ENCODE data around the gene ACTL7A. TPM values are rescaled to one million over a fixed set of nuclear protein-coding genes. Genes with fewer than 3 reads are reported as not detected.
A peak's percentile ranks its signal among the peaks of the same experiment; 100 is the strongest.

The ACTL7A gene, protein sequence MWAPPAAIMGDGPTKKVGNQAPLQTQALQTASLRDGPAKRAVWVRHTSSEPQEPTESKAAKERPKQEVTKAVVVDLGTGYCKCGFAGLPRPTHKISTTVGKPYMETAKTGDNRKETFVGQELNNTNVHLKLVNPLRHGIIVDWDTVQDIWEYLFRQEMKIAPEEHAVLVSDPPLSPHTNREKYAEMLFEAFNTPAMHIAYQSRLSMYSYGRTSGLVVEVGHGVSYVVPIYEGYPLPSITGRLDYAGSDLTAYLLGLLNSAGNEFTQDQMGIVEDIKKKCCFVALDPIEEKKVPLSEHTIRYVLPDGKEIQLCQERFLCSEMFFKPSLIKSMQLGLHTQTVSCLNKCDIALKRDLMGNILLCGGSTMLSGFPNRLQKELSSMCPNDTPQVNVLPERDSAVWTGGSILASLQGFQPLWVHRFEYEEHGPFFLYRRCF
- not detected in 2 replicates for total RNA-seq

DNA sequence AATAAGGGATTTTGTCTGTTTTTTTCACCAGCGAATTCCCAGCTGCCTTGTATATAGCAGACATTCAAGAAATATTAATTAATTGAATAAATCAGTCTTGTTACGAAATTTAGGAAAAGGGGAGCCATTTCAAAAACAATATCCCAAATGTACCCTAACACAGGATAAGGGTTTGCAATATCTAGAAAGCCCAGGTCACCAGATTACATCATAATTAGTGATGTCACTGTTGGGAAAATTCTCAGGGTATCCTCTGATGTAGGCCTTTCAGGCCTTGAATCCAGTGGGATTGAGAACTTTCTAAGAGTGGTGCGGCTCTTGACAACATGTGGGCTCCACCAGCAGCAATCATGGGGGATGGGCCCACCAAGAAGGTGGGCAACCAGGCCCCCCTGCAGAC, at the start of gene ACTL7A:
Gene ACTL7A (plus strand): TSS at position 270 of the 400 bp plus-strand sequence. CDS start 57 bp downstream, at position 327.
- Histone ChIP-seq H3K27ac (ENCODE audit: low read depth, low read length) (no peak within 1 kb of the TSS), H3K4me3 (ENCODE audit: insufficient read depth, low read length) (no peak within 1 kb of the TSS), H3K9me3 (ENCODE audit: low read depth, low read length) (no peaks in the 10 kb centered on the region), H3K4me2 (ENCODE audit: insufficient read depth, low read length) (no peak within 1 kb of the TSS), H3K36me3 (ENCODE audit: insufficient read depth, low read length) (no peaks in the 10 kb centered on the region), H4K20me1 (ENCODE audit: insufficient read depth, low read length) (no peaks in the 10 kb centered on the region), H3K4me1 (ENCODE audit: insufficient read depth, low read length) (peaks cover 6% of the 10 kb centered on the region), H3K27me3 (ENCODE audit: insufficient read depth, low read length) (no peaks in the 10 kb centered on the region), H2AFZ (ENCODE audit: low read length) (no peak within 1 kb of the TSS), H3K79me2 (ENCODE audit: insufficient read depth, low read length) (no peaks in the 10 kb centered on the region)
- no peak for DNase-seq (ENCODE audit: insufficient read length, low spot score, missing footprints)
- TF ChIP-seq, protein P1, sequence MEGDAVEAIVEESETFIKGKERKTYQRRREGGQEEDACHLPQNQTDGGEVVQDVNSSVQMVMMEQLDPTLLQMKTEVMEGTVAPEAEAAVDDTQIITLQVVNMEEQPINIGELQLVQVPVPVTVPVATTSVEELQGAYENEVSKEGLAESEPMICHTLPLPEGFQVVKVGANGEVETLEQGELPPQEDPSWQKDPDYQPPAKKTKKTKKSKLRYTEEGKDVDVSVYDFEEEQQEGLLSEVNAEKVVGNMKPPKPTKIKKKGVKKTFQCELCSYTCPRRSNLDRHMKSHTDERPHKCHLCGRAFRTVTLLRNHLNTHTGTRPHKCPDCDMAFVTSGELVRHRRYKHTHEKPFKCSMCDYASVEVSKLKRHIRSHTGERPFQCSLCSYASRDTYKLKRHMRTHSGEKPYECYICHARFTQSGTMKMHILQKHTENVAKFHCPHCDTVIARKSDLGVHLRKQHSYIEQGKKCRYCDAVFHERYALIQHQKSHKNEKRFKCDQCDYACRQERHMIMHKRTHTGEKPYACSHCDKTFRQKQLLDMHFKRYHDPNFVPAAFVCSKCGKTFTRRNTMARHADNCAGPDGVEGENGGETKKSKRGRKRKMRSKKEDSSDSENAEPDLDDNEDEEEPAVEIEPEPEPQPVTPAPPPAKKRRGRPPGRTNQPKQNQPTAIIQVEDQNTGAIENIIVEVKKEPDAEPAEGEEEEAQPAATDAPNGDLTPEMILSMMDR (IDR thresholded peaks at IDR 0.05; ENCODE audit: extremely low read depth, low read depth, low read length): no peak

DNA sequence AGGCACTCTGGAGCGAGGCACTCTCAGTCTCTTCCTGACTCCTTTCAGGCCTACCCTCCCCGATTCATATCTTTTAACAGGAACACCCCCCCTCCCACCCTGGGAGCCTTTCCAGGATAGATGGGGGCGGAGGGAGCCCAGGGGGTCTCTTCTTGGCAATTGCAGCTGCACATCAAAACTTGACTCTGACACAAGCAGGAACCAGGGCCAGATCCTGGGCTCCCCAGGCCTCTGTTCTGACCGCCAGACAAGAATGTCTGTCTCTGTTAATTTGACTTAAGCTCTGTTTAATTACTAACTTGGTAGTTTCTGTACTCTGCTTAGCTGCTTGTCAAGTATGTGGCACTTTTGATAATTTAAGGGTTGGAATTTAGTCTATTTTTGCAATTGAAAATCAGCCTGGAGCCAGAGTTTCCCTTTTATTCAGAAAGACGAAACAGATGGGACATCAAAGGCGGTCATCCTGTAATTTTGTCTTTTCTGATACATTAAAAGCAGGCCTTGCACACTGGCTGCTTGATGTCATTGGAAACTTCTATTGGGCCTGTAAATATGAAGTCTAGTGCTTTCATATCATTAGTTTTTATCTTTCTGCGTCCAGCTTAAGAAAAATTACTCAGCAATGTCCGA, 49.6 kb upstream of the ACTL7A start:
- Histone ChIP-seq H3K4me3 (ENCODE audit: insufficient read depth, low read length) (no peak overlapping the region), H3K27me3 (ENCODE audit: insufficient read depth, low read length) (peaks cover 13% of the 10 kb centered on the region), H3K4me2 (ENCODE audit: insufficient read depth, low read length) (no peak overlapping the region), H3K79me2 (ENCODE audit: insufficient read depth, low read length) (no peaks in the 10 kb centered on the region), H3K9me3 (ENCODE audit: low read depth, low read length) (no peaks in the 10 kb centered on the region), H3K27ac (ENCODE audit: low read depth, low read length) (no peak overlapping the region), H2AFZ (ENCODE audit: low read length) (no peak overlapping the region), H3K36me3 (ENCODE audit: insufficient read depth, low read length) (no peaks in the 10 kb centered on the region), H3K4me1 (ENCODE audit: insufficient read depth, low read length) (peaks cover 2% of the 10 kb centered on the region), H4K20me1 (ENCODE audit: insufficient read depth, low read length) (no peaks in the 10 kb centered on the region)
- TF ChIP-seq, protein P1 (IDR thresholded peaks at IDR 0.05; ENCODE audit: extremely low read depth, low read depth, low read length): no peak
- DNase-seq (ENCODE audit: insufficient read length, low spot score, missing footprints): no peak

DNA sequence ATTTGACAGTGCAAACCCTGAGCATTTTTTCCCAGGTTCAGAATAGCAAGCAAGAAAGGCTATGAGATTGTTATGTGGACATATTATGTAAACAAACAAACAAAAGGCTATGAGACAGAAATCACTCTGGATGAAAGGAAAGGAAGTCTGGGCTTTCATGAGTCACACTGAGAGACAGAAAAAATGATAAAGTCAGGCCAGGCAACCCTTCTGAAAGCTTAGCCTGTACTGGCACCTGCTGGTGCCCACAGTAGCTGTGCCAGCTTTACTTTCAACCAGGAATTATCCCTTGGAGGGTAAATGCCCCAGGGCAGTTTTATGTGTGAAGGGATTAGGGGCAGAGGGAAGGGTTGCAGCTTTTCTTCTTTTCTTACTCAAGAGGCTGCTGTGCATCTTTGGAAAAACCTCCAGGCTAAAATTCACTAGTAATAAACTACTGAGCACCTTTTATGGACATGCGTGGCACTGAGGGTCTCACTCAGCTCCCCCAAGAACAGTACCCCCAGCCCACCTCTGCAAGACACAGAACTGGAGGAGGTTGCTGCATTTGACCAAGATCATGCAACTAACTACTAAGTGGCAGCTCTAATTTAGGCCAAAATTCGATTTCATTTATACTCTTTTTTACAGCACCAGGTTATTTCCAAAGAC, 48.0 kb upstream of the ACTL7A start:
- Histone ChIP-seq H3K27me3 (ENCODE audit: insufficient read depth, low read length) (peaks cover 11% of the 10 kb centered on the region), H3K27ac (ENCODE audit: low read depth, low read length) (no peak overlapping the region), H3K4me1 (ENCODE audit: insufficient read depth, low read length) (peaks cover 2% of the 10 kb centered on the region), H3K36me3 (ENCODE audit: insufficient read depth, low read length) (no peaks in the 10 kb centered on the region), H3K4me2 (ENCODE audit: insufficient read depth, low read length) (peak overlapping the region; percentile 10), H2AFZ (ENCODE audit: low read length) (no peak overlapping the region), H3K9me3 (ENCODE audit: low read depth, low read length) (no peaks in the 10 kb centered on the region), H3K4me3 (ENCODE audit: insufficient read depth, low read length) (no peak overlapping the region), H4K20me1 (ENCODE audit: insufficient read depth, low read length) (no peaks in the 10 kb centered on the region), H3K79me2 (ENCODE audit: insufficient read depth, low read length) (no peaks in the 10 kb centered on the region)
- TF ChIP-seq, protein P1 (IDR thresholded peaks at IDR 0.05; ENCODE audit: extremely low read depth, low read depth, low read length): peak; percentile 75
- peak; percentile 89 for DNase-seq (ENCODE audit: insufficient read length, low spot score, missing footprints)

DNA sequence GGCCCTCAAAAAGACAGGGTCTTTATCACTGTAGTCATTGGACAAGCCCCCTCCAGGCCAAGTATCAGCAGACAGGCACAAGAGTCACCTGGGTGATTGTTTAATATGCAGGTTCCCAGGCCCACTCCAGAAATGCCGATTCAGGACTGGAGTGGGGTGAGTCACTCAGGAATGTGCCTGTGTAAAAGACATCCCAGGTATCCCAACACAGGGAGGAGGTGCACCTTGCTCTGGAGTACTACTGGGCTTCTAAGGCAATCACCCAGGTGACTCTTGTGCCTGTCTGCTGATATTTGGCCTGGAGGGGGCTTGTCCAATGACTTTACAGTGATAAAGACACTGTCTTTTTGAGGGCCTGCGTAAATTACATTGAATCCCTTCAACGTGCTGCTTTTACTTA, 46.9 kb upstream of the ACTL7A start:
- H3K36me3 ChIP-seq (ENCODE audit: insufficient read depth, low read length): no peaks in the 10 kb centered on the region
- no peak overlapping the region for H2AFZ ChIP-seq (ENCODE audit: low read length)
- peaks cover 2% of the 10 kb centered on the region for H3K27me3 ChIP-seq (ENCODE audit: insufficient read depth, low read length)
- H3K9me3 ChIP-seq (ENCODE audit: low read depth, low read length): no peaks in the 10 kb centered on the region
- H3K4me3 ChIP-seq (ENCODE audit: insufficient read depth, low read length): no peak overlapping the region
- no peaks in the 10 kb centered on the region for H3K79me2 ChIP-seq (ENCODE audit: insufficient read depth, low read length)
- H3K27ac ChIP-seq (ENCODE audit: low read depth, low read length): no peak overlapping the region
- peaks cover 2% of the 10 kb centered on the region for H3K4me1 ChIP-seq (ENCODE audit: insufficient read depth, low read length)
- no peaks in the 10 kb centered on the region for H4K20me1 ChIP-seq (ENCODE audit: insufficient read depth, low read length)
- TF ChIP-seq, protein P1 (IDR thresholded peaks at IDR 0.05; ENCODE audit: extremely low read depth, low read depth, low read length): no peak
- no peak overlapping the region for H3K4me2 ChIP-seq (ENCODE audit: insufficient read depth, low read length)
- DNase-seq (ENCODE audit: insufficient read length, low spot score, missing footprints): no peak
